HFF-Myc (cell line): ENCODE results near the gene KLHL7.
"Not testable (repeated sequence)": the region's sequence is repeated elsewhere in the genome, so short reads cannot be mapped to it uniquely, and the experiment has no call there.

ENCODE experiments used
- DNase-seq: peaks from one replicate; pipeline ENCODE4 v3.0.0-alpha.2; 2011; ENCODE audit warnings: low read depth; ENCODE audit errors: extremely low read depth
- H3K4me3 ChIP-seq: replicated peaks from 2 replicates; pipeline ENCODE4 v1.5.1; 2011; ENCODE audit warnings: low read depth, mild to moderate bottlenecking, control low read depth, low read length
- CTCF ChIP-seq: IDR thresholded peaks from 2 replicates; pipeline ENCODE4 v1.5.1; 2012; ENCODE audit warnings: mild to moderate bottlenecking, low read depth, low read length, control low read depth; ENCODE audit errors: missing control alignments

The KLHL7 gene

GRCh38 chr7:23184709-23185359 lies 79.2 kb downstream of the KLHL7 start:
- DNase-seq = peak; percentile 52
- H3K4me3 ChIP-seq = no peak overlapping the region
- peak; percentile 56 for TF ChIP-seq CTCF

GRCh38 chr7:23185980-23186379 lies 80.4 kb downstream of the KLHL7 start:
- no peak for DNase-seq
- H3K4me3 ChIP-seq = no peak overlapping the region
- no peak for TF ChIP-seq CTCF

- no peak overlapping the region for H3K4me3 ChIP-seq
- TF ChIP-seq CTCF = no peak
- DNase-seq = no peak
Observed at GRCh38 chr7:23191022-23191421, 85.4 kb downstream of the KLHL7 start.

GRCh38 chr7:23193650-23194227 lies 88.2 kb downstream of the KLHL7 start:
- not testable (repeated sequence) for H3K4me3 ChIP-seq, DNase-seq

- no peak overlapping the region for H3K4me3 ChIP-seq
- no peak for DNase-seq
- TF ChIP-seq CTCF = no peak
Observed at GRCh38 chr7:23196306-23196705, 90.7 kb downstream of the KLHL7 start.

- not testable (repeated sequence) for H3K4me3 ChIP-seq, DNase-seq
Observed at GRCh38 chr7:23197745-23198144, 92.2 kb downstream of the KLHL7 start.

- H3K4me3 ChIP-seq = no peak overlapping the region
- no peak for TF ChIP-seq CTCF
- no peak for DNase-seq
Observed at GRCh38 chr7:23200331-23200730, 94.7 kb downstream of the KLHL7 start.

- DNase-seq = no peak
- no peak for TF ChIP-seq CTCF
- no peak overlapping the region for H3K4me3 ChIP-seq
Observed at GRCh38 chr7:23204241-23204640, 98.7 kb downstream of the KLHL7 start.
